Spleen (tissue), 11 donors: ENCODE measurements around the gene FCAMR. TPM values are rescaled to one million over a fixed set of nuclear protein-coding genes. Genes with fewer than 3 reads are reported as not detected.
"Not testable (repeated sequence)": the region's sequence is repeated elsewhere in the genome, so short reads cannot be mapped to it uniquely, and the experiment has no call there.

Experiments used
- DNase-seq: peaks from one replicate; pipeline ENCODE4 v3.0.0-alpha.2; 2020
- H3K27ac ChIP-seq, 8 donors: fragments of 200-600 bp; sonication (generic) in 7 of 8; 1 replicate in 4 of 8; 2 replicates in 4 of 8; pipeline versions ENCODE4 v1.5.0 to v1.8.0; 2016 to 2021; ENCODE audit warnings: inconsistent platforms in 4 of 8, mild to moderate bottlenecking in 4 of 8, moderate library complexity in 1 of 8
- H3K27me3 ChIP-seq, 7 donors: fragments of 200-600 bp; sonication (generic) in 6 of 7; replicated peaks in 1 of 7; 1 replicate in 4 of 7; 2 replicates in 3 of 7; pipeline versions ENCODE4 v1.5.0 to v1.8.0; 2016 to 2021; ENCODE audit warnings: inconsistent platforms in 3 of 7, mild to moderate bottlenecking in 1 of 7
- H3K36me3 ChIP-seq, 6 donors: fragments of 200-600 bp; sonication (generic) in 5 of 6; 1 replicate in 4 of 6; 2 replicates in 2 of 6; pipeline versions ENCODE4 v1.5.0 to v1.8.0; 2016 to 2021; ENCODE audit warnings: inconsistent platforms in 2 of 6
- H3K4me1 ChIP-seq, 6 donors: fragments of 200-600 bp; sonication (generic) in 5 of 6; 1 replicate in 3 of 6; 2 replicates in 3 of 6; pipeline versions ENCODE4 v1.5.0 to v1.8.0; 2016 to 2021; ENCODE audit warnings: inconsistent platforms in 3 of 6
- H3K4me3 ChIP-seq, 8 donors: fragments of 200-600 bp; sonication (generic) in 7 of 8; 1 replicate in 4 of 8; 2 replicates in 4 of 8; pipeline versions ENCODE4 v1.5.0 to v1.8.0; 2016 to 2021; ENCODE audit warnings: inconsistent platforms in 4 of 8, mild to moderate bottlenecking in 4 of 8, moderate library complexity in 2 of 8
- H3K9me3 ChIP-seq, 8 donors: fragments of 200-600 bp; sonication (generic) in 7 of 8; 1 replicate in 4 of 8; 2 replicates in 4 of 8; pipeline versions ENCODE4 v1.5.0 to v1.8.0; 2016 to 2021; ENCODE audit warnings: inconsistent platforms in 4 of 8
- POLR2A ChIP-seq, 3 donors: fragments of 450-650 bp; IDR thresholded peaks; one replicate each; pipeline ENCODE4 v1.5.1; 2017; ENCODE audit warnings: antibody characterized with exemption in 3 of 3, mild to moderate bottlenecking in 1 of 3
- POLR2AphosphoS5 ChIP-seq, 3 donors: sonication (generic); formaldehyde crosslinking; IDR thresholded peaks; one replicate each; pipeline ENCODE4 v1.5.1; 2017; ENCODE audit warnings: antibody characterized with exemption in 3 of 3
- WGBS, 5 donors: extraction: QIAGEN DNeasy Blood & Tissue Kit in 3 of 5; methylation state at CpG; one replicate each; pipeline versions ENCODE4 v1.1.5 to v1.1.7; 2013 to 2018; 5-methylcytosine and 5-hydroxymethylcytosine counted together
- intact Hi-C: fragments of 100-400 bp; cut with DNase I; formaldehyde crosslinking; loops from one replicate; pipeline ENCODE4 v1.15.0; 2023; ENCODE audit warnings: low total_unique reads
- polyA plus RNA-seq, 3 donors: library from polyadenylated mRNA; stranded (reverse); fragments of 200-250 nt; gene quantifications; one replicate each; pipeline ENCODE4 v1.2.1, GENCODE V29; 2013
- total RNA-seq, 7 donors: library from RNA; depleted of rRNA in 3 of 7; stranded (reverse); fragments of >200 nt in 3 of 7; fragmentation: NEBNext Ultra II Directional in 4 of 7; extraction: Animal tissue kit (Norgen Biotek cat#: 25700) in 4 of 7; gene quantifications; one replicate each; pipeline versions ENCODE4 v1.1.0 to v1.2.1, GENCODE V29; 2016 to 2021
- TF ChIP-seq, protein P1 (sequence below), 11 experiments: fragments of 200-600 bp in 7 of 11; fragments of 450-650 bp in 4 of 11; sonication (generic) in 4 of 11; IDR thresholded peaks in 8 of 11; conservative IDR thresholded peaks in 3 of 11; 1 replicate in 7 of 11; 2 replicates in 4 of 11; pipeline versions ENCODE4 v1.4.0 to v1.8.0; 2016 to 2021; ENCODE audit warnings: antibody characterized with exemption in 11 of 11, inconsistent platforms in 4 of 11, mild to moderate bottlenecking in 1 of 11
- donor health status: healthy with polysubstance abuse.
- donor health status: DM: no; HTN: no; CAD: no; lungs with moderate emphysema.
- donor health status: DM: no; HTN: no; CAD: no.
- donor health status: Bipolar disorder and iron deficiency.
- donor health status: healthy.
- donor health status: DM: no; HTN: no; CAD: no.
- donor health status: DM: yes; HTN: yes; CAD: no.

Gene FCAMR
- total and polyA plus RNA-seq, 10 donors, result 0.16 to 1.3 (median 0.38) TPM; not detected in 2

DNA sequence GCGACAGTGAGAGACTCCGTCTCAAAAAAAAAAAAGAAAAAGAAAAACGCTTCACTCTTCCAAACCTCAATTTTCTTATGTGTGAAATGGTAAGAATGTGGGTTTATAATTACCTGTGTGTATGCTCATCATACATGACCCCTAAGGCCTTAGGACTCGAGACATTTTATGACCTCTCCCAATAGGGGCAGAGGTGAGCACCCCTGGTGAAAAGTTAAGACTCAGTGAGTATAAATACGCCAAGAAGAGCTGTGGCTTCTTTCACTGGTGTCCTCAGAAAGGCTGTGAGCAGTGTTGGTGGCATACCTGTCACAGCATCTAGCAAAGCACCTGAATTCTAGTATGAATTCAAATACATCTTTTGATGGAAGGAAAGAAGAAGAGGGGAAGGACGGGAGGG lies 40.7 kb downstream of the FCAMR start:
- Histone ChIP-seq H3K27ac (peak overlapping the region; percentile 68 to 97 (median 86)), H3K4me3 (peak overlapping the region in 1 of 8 donors; percentile 39), H3K4me1 (peaks cover 17 to 92% (median 59%) of the 10 kb centered on the region in 6 donors), H3K36me3 (no peaks in the 10 kb centered on the region), H3K27me3 (no peaks in the 10 kb centered on the region), H3K9me3 (no peaks in the 10 kb centered on the region)
- WGBS, 5 donors, result 74 to 82% (median 78%) methylated on average over 6 of the region's 6 CpGs
- intact Hi-C loops, result no loop called here
- TF ChIP-seq, protein P1, sequence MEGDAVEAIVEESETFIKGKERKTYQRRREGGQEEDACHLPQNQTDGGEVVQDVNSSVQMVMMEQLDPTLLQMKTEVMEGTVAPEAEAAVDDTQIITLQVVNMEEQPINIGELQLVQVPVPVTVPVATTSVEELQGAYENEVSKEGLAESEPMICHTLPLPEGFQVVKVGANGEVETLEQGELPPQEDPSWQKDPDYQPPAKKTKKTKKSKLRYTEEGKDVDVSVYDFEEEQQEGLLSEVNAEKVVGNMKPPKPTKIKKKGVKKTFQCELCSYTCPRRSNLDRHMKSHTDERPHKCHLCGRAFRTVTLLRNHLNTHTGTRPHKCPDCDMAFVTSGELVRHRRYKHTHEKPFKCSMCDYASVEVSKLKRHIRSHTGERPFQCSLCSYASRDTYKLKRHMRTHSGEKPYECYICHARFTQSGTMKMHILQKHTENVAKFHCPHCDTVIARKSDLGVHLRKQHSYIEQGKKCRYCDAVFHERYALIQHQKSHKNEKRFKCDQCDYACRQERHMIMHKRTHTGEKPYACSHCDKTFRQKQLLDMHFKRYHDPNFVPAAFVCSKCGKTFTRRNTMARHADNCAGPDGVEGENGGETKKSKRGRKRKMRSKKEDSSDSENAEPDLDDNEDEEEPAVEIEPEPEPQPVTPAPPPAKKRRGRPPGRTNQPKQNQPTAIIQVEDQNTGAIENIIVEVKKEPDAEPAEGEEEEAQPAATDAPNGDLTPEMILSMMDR (IDR thresholded peaks at IDR 0.05 in 8 of 11, conservative IDR thresholded peaks at IDR 0.05 in 3 of 11), result no peak
- no peak for TF ChIP-seq POLR2AphosphoS5 (IDR thresholded peaks at IDR 0.05)
- no peak for TF ChIP-seq POLR2A (IDR thresholded peaks at IDR 0.05)
- no peak for DNase-seq

DNA sequence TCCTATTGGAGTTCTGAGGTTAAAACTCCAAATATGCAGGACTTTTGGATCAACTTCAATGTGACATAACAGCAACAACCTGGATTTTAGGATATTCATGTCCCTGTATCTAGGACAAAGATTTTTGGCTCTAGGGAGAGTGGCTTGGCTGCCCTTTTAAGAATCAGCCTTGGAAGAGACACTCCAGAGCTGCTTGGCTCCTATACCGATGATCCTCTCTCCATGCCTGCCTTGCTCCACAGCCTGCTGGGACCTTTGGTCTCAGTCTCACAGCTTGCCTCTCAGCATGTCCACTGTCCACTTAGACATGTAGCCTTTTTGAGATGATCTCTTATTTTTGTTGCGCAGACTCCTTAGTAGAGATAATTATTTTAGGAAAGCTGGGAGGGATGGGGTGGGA lies 44.0 kb downstream of the FCAMR start:
- H3K36me3 ChIP-seq, result no peaks in the 10 kb centered on the region
- H3K4me1 ChIP-seq, result peaks cover 22 to 100% (median 65%) of the 10 kb centered on the region in 6 donors
- H3K4me3 ChIP-seq, result no peak overlapping the region
- H3K9me3 ChIP-seq, result no peaks in the 10 kb centered on the region
- DNase-seq, result no peak
- peak overlapping the region in 5 of 8 donors; percentile 13 to 97 (median 95) for H3K27ac ChIP-seq
- H3K27me3 ChIP-seq, result no peaks in the 10 kb centered on the region
- intact Hi-C loops, result no loop called here
- WGBS, 5 donors, result 93 to 97% (median 95%) methylated on average over 2 of the region's 2 CpGs
- TF ChIP-seq POLR2AphosphoS5 (IDR thresholded peaks at IDR 0.05) (no peak), POLR2A (IDR thresholded peaks at IDR 0.05) (no peak)
- TF ChIP-seq, protein P1 (IDR thresholded peaks at IDR 0.05 in 8 of 11, conservative IDR thresholded peaks at IDR 0.05 in 3 of 11), result no peak

DNA sequence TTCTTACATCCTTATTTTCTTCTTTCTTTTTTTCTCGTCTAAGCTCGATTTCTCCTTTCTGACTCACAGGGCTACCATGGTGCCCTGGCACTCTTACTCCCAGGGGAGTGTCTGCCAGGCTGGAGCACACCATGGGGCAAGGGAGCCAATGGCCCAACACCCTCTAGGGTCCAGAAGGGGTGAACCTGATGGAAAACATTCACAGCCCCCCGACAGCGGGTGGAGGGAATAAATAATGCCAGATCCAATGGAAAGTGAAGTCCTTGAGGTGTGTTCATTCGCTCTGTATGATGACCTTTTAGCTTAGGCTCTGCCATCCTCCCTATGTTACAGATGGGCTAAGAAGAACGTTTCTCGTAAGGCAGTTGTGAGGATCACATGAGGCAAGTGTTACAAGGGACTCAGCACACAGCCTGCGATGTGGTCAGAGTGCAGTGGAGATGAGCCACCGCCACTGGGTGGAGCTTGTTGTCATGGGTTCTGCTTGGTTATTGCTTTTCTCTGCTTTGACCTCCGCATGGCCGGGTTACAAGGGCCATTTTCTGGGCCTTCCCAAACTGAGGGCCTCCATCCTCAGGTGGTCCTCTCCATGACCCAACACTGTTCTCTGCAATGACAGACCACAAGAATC lies 45.0 kb downstream of the FCAMR start:
- WGBS, 5 donors, result 43 to 60% (median 57%) methylated on average over 10 to 11 of the region's 11 CpGs
- H3K27ac ChIP-seq, result peak overlapping the region; percentile 70 to 97 (median 93)
- H3K36me3 ChIP-seq, result no peaks in the 10 kb centered on the region
- H3K27me3 ChIP-seq, result no peaks in the 10 kb centered on the region
- H3K4me1 ChIP-seq, result peaks cover 16 to 90% (median 56%) of the 10 kb centered on the region in 6 donors
- DNase-seq, result peak; percentile 91
- TF ChIP-seq, protein P1 (IDR thresholded peaks at IDR 0.05 in 8 of 11, conservative IDR thresholded peaks at IDR 0.05 in 3 of 11), result peak in 5 of 11 experiments; percentile 12 to 42 (median 19)
- TF ChIP-seq POLR2AphosphoS5 (IDR thresholded peaks at IDR 0.05), result peak in 2 of 3 donors; percentile 73 to 92
- TF ChIP-seq POLR2A (IDR thresholded peaks at IDR 0.05), result peak in 1 of 3 donors; percentile 19
- intact Hi-C loops, result no loop called here
- H3K4me3 ChIP-seq, result no peak overlapping the region
- no peaks in the 10 kb centered on the region for H3K9me3 ChIP-seq

DNA sequence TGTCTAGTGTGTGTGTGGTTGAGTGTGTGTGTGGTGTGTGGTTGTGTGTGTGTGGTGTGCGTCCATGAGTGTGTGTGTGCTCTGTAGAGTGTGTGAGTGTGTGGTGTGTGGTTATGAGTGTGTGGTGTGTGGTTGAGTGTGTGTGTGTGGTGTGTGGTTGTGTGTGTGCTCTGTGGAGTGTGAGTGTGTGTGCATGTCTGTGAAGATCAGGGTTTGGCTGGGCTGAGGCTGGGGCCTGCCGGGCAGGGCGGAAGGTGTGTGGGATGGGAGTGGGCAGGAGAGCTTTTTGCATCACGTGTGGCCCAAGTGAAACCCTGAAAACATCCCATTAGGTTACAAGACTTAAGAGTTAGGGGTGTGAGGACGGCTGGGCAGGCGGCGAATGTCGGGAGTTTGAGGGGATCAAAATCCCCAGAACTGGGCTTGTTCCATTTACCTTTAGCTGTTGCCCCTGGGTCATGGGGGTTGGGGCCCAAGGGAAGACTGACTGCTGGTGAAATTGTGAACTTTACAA lies 45.6 kb downstream of the FCAMR start:
- H3K4me1 ChIP-seq, result peaks cover 15 to 84% (median 50%) of the 10 kb centered on the region in 6 donors
- H3K4me3 ChIP-seq, result no peak overlapping the region
- no peaks in the 10 kb centered on the region for H3K27me3 ChIP-seq
- WGBS, 5 donors, result 44 to 75% (median 62%) methylated on average over 8 of the region's 8 CpGs
- H3K36me3 ChIP-seq, result peaks cover 0 to under 1% (median 0%) of the 10 kb centered on the region in 6 donors
- peak overlapping the region; percentile 70 to 97 (median 93) for H3K27ac ChIP-seq
- no peaks in the 10 kb centered on the region for H3K9me3 ChIP-seq
- peak; percentile 80 for DNase-seq
- intact Hi-C loops, result no loop called here
- TF ChIP-seq, protein P1 (IDR thresholded peaks at IDR 0.05 in 8 of 11, conservative IDR thresholded peaks at IDR 0.05 in 3 of 11), result no peak
- TF ChIP-seq POLR2AphosphoS5 (IDR thresholded peaks at IDR 0.05), result peak in 1 of 3 donors; percentile 17

DNA sequence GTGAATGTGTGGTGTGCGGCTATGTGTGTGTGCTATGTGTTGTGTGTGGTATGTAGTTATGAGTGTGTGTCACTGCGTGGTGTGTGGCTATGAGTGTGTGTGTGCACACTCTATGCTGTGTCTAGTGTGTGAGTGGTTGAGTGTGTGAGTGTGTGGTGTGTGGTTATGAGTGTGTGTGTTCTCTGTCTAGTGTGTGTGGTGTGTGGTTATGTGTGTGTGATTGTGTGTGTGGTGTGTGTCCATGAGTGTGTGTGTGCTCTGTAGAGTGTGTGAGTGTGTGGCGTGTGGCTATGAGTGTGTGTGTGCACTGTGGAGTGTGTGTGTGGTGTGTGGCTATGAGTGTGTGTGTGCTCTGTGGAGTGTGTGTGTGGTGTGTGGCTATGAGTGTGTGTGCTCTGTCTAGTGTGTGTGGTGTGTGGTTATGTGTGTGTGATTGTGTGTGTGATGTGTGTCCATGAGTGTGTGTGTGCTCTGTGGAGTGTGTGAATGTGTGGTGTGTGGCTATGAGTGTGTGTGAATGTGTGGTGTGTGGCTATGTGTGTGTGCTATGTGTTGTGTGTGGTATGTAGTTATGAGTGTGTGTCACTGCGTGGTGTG lies 46.2 kb downstream of the FCAMR start:
- DNase-seq, H3K36me3 ChIP-seq, H3K27me3 ChIP-seq, intact Hi-C loops, H3K9me3 ChIP-seq: not testable (repeated sequence)
- WGBS, 5 donors, result 77 to 99% (median 95%) methylated on average over 4 of the region's 4 CpGs
- Histone ChIP-seq H3K4me3 (peak overlapping the region in 1 of 8 donors; percentile 74), H3K27ac (peak overlapping the region; percentile 89 to 97 (median 93)), H3K4me1 (peaks cover 14 to 83% (median 45%) of the 10 kb centered on the region in 6 donors)
